HG03457 (cell line): ENCODE data around the gene ARSI.

ENCODE experiments used
- ATAC-seq: cut with Tn5 transposase; IDR thresholded peaks from one replicate; pipeline ENCODE4 v1.9.1; 2021; ENCODE audit warnings: moderate number of reproducible peaks; ENCODE audit not compliant: unreplicated experiment

Gene ARSI

GRCh38 chr5:150327139-150327538 lies 24.4 kb upstream of the ARSI start:
- no peak for ATAC-seq

GRCh38 chr5:150326707-150327106 lies 24.0 kb upstream of the ARSI start:
- ATAC-seq, result no peak

GRCh38 chr5:150325426-150325825 lies 22.7 kb upstream of the ARSI start:
- ATAC-seq, result no peak

GRCh38 chr5:150323819-150324218 lies 21.1 kb upstream of the ARSI start:
- ATAC-seq, result no peak

GRCh38 chr5:150323092-150323491 lies 20.4 kb upstream of the ARSI start:
- ATAC-seq, result no peak

GRCh38 chr5:150322202-150322601 lies 19.5 kb upstream of the ARSI start:
- ATAC-seq, result no peak

- ATAC-seq, result no peak
Measured at GRCh38 chr5:150321784-150322183, 19.1 kb upstream of the ARSI start.

- no peak for ATAC-seq
Measured at GRCh38 chr5:150321211-150321610, 18.5 kb upstream of the ARSI start.

GRCh38 chr5:150320044-150320613 lies 17.4 kb upstream of the ARSI start:
- ATAC-seq, result no peak

GRCh38 chr5:150319484-150319790 lies 16.7 kb upstream of the ARSI start:
- ATAC-seq, result no peak

- ATAC-seq, result no peak
Measured at GRCh38 chr5:150318613-150319483, 16.1 kb upstream of the ARSI start.

GRCh38 chr5:150317048-150318003 lies 14.6 kb upstream of the ARSI start:
- no peak for ATAC-seq

- ATAC-seq, result no peak
Measured at GRCh38 chr5:150316320-150316719, 13.6 kb upstream of the ARSI start.

GRCh38 chr5:150315245-150315644 lies 12.5 kb upstream of the ARSI start:
- no peak for ATAC-seq

- ATAC-seq, result no peak
Measured at GRCh38 chr5:150313921-150314716, 11.4 kb upstream of the ARSI start.

GRCh38 chr5:150313501-150313900 lies 10.8 kb upstream of the ARSI start:
- no peak for ATAC-seq

GRCh38 chr5:150312518-150312917 lies 9.8 kb upstream of the ARSI start:
- ATAC-seq, result no peak

GRCh38 chr5:150311015-150311692 lies 8.4 kb upstream of the ARSI start:
- no peak for ATAC-seq

- ATAC-seq, result no peak
Measured at GRCh38 chr5:150310246-150310645, 7.5 kb upstream of the ARSI start.

GRCh38 chr5:150309886-150310239 lies 7.2 kb upstream of the ARSI start:
- no peak for ATAC-seq
